ENCODE data around the gene DCBLD2. TPM values are rescaled to one million over a fixed set of nuclear protein-coding genes. Genes with fewer than 3 reads are reported as not detected.

The DCBLD2 gene
- total RNA-seq, 6 donors from 2014 or later: 20.4 to 42.8 (median 27.8) TPM

Small RNAs within 50 kb of the gene (small RNA-seq; reads per million reads assigned to genes)
- gene RNU6-1263P (0 to 0.06 (median 0) reads per million in 4 donors), gene RNU6-26P (0 reads per million in 4 donors)

Other genes with a start within 250 kb of the DCBLD2 start
- gene ST3GAL6, start 138.4 kb downstream of the DCBLD2 start, total RNA-seq: 10 to 100 TPM; 11.2 to 29.3 (median 24.5) TPM

Measured in upper lobe of left lung (tissue), 6 donors.